Body of pancreas (tissue), 4 donors: Measurements from ENCODE around the gene CCM2. TPM values are rescaled to one million over a fixed set of nuclear protein-coding genes. Genes with fewer than 3 reads are reported as not detected.

ENCODE experiments used
- ATAC-seq: fragments of 150-250 bp; one replicate; pipeline ENCODE4 v1.9.1; 2016
- DNase-seq, 4 donors: peaks; one replicate each; pipeline ENCODE4 v3.0.0-alpha.2; 2019
- H3K27ac ChIP-seq, 4 donors: fragments of 200-600 bp; sonication (generic); 1 replicate in 3 of 4; 2 replicates in 1 of 4; pipeline versions ENCODE4 v1.5.1 to v1.6.1; 2016 to 2019; ENCODE audit warnings: mild to moderate bottlenecking in 1 of 4, mixed read lengths in 1 of 4, moderate library complexity in 1 of 4
- H3K27me3 ChIP-seq, 2 donors: fragments of 200-600 bp; sonication (generic); one replicate each; pipeline ENCODE4 v1.6.0; 2016; ENCODE audit warnings: mild to moderate bottlenecking in 1 of 2
- H3K36me3 ChIP-seq, 2 donors: fragments of 200-600 bp; sonication (generic); replicated peaks in 1 of 2; 2 replicates each; pipeline ENCODE4 v1.5.1; 2016; ENCODE audit warnings: low read depth in 2 of 2; ENCODE audit not compliant: insufficient read depth in 1 of 2
- H3K4me1 ChIP-seq: fragments of 200-600 bp; sonication (generic); one replicate; pipeline ENCODE4 v1.6.0; 2016
- H3K4me3 ChIP-seq, 2 donors: fragments of 200-600 bp; sonication (generic); 1 replicate in 1 of 2; 2 replicates in 1 of 2; pipeline ENCODE4 v1.5.1; 2016 to 2019
- H3K9me3 ChIP-seq, 3 donors: fragments of 200-600 bp; sonication (generic); 1 replicate in 2 of 3; 2 replicates in 1 of 3; pipeline ENCODE4 v1.5.1; 2016
- CTCF ChIP-seq, 7 experiments: fragments of 450-650 bp in 4 of 7; fragments of 200-600 bp in 3 of 7; sonication (generic) in 3 of 7; IDR thresholded peaks; one replicate each; pipeline ENCODE4 v1.5.1; 2016 to 2019; ENCODE audit warnings: antibody characterized with exemption in 7 of 7
- POLR2A ChIP-seq, 3 donors: fragments of 450-650 bp; IDR thresholded peaks; one replicate each; pipeline ENCODE4 v1.6.1; 2016; ENCODE audit warnings: antibody characterized with exemption in 3 of 3, mild to moderate bottlenecking in 2 of 3
- WGBS, 2 donors: methylation state at CpG; one replicate each; pipeline ENCODE4 v1.1.5; 2017; 5-methylcytosine and 5-hydroxymethylcytosine counted together
- intact Hi-C: fragments of 100-400 bp; cut with DNase I; formaldehyde crosslinking; loops from one replicate; pipeline ENCODE4 v1.15.1; 2023
- total RNA-seq, 2 donors: library from RNA; depleted of rRNA; stranded (reverse); fragments of >200 nt; gene quantifications; one replicate each; pipeline ENCODE4 v1.1.0, GENCODE V29; 2016

Gene CCM2
- total RNA-seq, 2 donors from 2014 or later = 19.4 to 22.3 TPM

DNA sequence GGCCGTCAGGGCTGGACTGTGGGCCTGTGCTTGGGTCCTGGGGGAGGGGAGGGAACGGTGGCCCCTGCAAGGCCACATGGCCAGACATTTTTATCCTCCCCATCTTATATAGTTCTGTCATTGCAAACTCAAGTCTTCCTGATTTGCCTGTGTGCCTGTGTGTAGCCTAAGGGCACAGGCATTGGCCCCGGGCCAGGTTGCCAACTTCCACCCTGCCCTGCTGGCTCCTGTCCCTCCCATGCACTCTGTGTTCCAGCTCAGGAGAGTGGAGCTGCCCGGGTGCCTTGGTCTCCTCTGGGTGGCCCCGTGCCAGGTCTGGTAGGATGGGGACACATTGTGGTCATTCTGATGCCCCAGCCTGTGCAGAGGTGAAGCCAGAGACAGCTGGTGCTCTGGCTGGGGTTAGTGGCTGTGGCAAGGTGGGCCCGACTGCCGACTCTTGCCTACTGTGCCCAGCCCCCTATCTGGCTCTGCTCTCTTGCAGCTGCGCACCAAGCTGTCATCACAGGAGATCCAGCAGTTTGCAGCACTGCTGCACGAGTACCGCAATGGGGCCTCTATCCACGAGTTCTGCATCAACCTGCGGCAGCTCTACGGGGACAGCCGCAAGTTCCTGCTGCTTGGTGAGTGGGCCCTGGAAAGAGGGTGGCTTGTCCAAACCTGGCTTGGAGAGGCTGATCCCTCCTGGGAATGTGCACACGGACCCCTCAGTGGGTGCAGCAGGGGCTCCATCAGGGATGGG, 74.0 kb downstream of the CCM2 start:
- Histone ChIP-seq H3K9me3 (no peaks in the 10 kb centered on the region), H3K36me3 (peaks cover 0 to 17% of the 10 kb centered on the region in 2 donors), H3K4me3 (no peak overlapping the region), H3K4me1 (no peaks in the 10 kb centered on the region), H3K27ac (no peak overlapping the region), H3K27me3 (no peaks in the 10 kb centered on the region)
- ATAC-seq = no peak
- WGBS, 2 donors = 85 to 95% methylated on average over 9 to 14 of the region's 15 CpGs
- intact Hi-C loops = no loop called here
- TF ChIP-seq CTCF (IDR thresholded peaks at IDR 0.05) (no peak), POLR2A (IDR thresholded peaks at IDR 0.05) (no peak)
- no peak for DNase-seq

DNA sequence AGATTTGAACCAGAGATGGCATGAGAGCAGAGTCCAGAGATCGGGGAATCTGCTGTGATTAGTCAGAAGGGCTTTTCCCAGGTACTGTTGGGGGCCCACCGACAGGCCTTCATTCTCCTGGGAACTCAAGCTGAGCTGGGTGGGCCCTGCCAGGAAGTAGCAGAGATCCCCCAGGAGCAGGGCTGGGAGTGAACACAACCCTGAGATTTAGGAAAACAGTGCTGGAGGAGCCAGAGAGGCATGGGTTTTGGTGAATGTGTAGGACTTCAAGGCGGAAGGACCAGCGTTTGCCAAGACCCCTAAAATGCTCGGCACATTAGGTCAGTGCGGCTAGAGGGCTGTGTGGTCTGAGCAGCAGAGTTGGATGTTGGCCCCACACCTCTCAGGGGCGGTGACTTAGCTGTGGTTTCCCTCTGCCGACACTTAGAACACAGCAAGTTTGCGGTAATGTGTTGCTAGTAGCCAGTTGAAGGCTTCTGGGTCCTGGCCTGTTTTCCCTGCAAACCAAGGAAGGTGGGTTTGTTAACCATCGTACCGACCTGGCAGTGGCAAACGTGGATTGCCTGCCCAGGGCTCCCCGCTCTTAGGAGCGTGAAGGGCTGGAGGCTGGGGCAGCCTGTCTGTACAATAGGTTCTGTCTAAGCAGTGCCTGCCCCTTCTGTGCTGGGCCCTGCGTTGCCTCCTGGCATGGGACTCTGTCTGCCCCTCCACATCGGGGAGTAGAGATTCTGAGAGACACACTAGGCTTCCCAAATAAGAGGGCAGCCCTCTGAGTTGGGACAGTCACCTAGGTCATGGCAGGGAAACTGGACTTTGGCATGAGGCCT, 74.7 kb downstream of the CCM2 start:
- WGBS, 2 donors = 93% methylated on average over 9 to 15 of the region's 16 CpGs
- DNase-seq = no peak
- H3K9me3 ChIP-seq = no peaks in the 10 kb centered on the region
- H3K27ac ChIP-seq = no peak overlapping the region
- ATAC-seq = no peak
- H3K4me1 ChIP-seq = no peaks in the 10 kb centered on the region
- H3K4me3 ChIP-seq = no peak overlapping the region
- peaks cover 0 to 17% of the 10 kb centered on the region in 2 donors for H3K36me3 ChIP-seq
- no peaks in the 10 kb centered on the region for H3K27me3 ChIP-seq
- TF ChIP-seq POLR2A (IDR thresholded peaks at IDR 0.05) (no peak), CTCF (IDR thresholded peaks at IDR 0.05) (no peak)
- intact Hi-C loops = no loop called here

DNA sequence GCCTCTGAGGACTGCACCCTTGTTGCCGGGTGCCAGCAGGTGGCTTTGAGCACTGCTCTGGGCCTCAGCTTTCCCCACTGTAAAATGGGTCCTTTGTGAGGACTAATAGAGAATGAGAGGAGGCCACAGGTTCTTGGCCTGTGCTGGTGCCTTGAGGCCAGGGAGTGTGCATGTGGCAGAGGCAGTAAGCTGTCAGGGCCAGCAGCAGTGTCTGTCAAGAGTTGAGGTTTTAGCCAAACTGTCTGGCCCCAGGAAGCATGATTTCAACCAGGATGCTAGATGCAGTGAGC, 75.3 kb downstream of the CCM2 start:
- no peaks in the 10 kb centered on the region for H3K9me3 ChIP-seq
- no peaks in the 10 kb centered on the region for H3K4me1 ChIP-seq
- intact Hi-C loops = no loop called here
- no peak overlapping the region for H3K4me3 ChIP-seq
- no peak overlapping the region for H3K27ac ChIP-seq
- no peak for TF ChIP-seq CTCF (IDR thresholded peaks at IDR 0.05)
- no peak for TF ChIP-seq POLR2A (IDR thresholded peaks at IDR 0.05)
- no peaks in the 10 kb centered on the region for H3K27me3 ChIP-seq
- DNase-seq = no peak
- ATAC-seq = no peak
- peaks cover 0 to 17% of the 10 kb centered on the region in 2 donors for H3K36me3 ChIP-seq
- WGBS, 2 donors = 83 to 100% methylated on average over 1 of the region's 1 CpG

- WGBS, 2 donors = 89 to 92% methylated on average over 19 to 25 of the region's 35 CpGs
- TF ChIP-seq POLR2A (IDR thresholded peaks at IDR 0.05) (no peak), CTCF (IDR thresholded peaks at IDR 0.05) (no peak)
- H3K36me3 ChIP-seq = peaks cover 0 to 17% of the 10 kb centered on the region in 2 donors
Measured at GRCh38 chr7:45075871-45076796, 76.1 kb downstream of the CCM2 start.

More at GRCh38 chr7:45075871-45076796, 76.1 kb downstream of the CCM2 start:
- no peak for ATAC-seq
- no peaks in the 10 kb centered on the region for H3K9me3 ChIP-seq
- intact Hi-C loops = no loop called here
- H3K27me3 ChIP-seq = no peaks in the 10 kb centered on the region
- no peak overlapping the region for H3K27ac ChIP-seq
- no peak overlapping the region for H3K4me3 ChIP-seq
- no peaks in the 10 kb centered on the region for H3K4me1 ChIP-seq
- no peak for DNase-seq
